HG03460 (cell line): ENCODE results near the gene SH3PXD2B.

Source experiments
- ATAC-seq: cut with Tn5 transposase; IDR thresholded peaks from one replicate; pipeline ENCODE4 v1.9.1; 2021; ENCODE audit not compliant: unreplicated experiment

The SH3PXD2B gene

DNA sequence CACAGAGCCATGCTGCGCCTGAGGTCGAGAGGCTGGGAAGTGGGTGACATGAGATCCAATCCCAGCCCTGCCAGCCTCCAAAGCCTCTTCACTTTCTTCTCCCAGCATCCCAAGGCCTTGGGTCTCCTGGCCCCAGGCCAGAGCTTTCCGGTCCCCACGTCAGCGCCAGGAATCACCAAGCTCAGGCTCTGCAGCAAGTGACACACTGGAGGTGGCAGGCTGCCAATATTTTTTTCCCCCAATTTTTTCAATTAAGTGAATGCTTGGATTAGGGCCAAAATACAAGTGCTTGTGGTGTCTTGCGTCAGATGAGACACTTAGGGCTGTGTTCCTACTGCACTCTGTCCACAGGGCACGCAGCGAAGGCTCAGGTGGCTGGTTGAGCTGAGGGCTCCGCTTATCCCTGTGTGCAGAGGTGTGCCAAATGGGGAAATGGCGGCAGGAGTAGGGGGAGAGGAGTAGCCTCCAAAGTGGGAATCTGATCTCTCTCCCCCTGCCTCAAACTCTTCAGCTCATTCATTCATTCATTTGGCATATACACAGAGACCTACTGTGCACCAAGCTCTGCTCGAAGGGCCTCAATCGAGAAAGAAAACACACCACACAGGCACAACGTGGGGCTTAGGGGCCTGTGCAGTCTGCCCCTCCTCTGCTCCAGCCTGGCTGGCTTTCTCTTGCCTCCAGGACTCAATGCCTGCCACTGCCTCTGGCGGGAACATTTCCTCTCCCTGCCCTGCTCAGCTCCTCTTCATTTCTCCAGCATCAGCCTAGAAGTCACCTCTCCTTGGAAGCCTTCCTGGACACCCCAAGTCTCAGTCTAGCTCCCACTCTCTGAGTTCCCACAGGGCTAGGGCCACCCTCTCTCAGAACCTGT lies 16.6 kb downstream of the SH3PXD2B start:
- ATAC-seq, result no peak

- no peak for ATAC-seq
Observed at GRCh38 chr5:172436879-172437369, 17.4 kb downstream of the SH3PXD2B start.

GRCh38 chr5:172436078-172436878 lies 18.0 kb downstream of the SH3PXD2B start:
- no peak for ATAC-seq

DNA sequence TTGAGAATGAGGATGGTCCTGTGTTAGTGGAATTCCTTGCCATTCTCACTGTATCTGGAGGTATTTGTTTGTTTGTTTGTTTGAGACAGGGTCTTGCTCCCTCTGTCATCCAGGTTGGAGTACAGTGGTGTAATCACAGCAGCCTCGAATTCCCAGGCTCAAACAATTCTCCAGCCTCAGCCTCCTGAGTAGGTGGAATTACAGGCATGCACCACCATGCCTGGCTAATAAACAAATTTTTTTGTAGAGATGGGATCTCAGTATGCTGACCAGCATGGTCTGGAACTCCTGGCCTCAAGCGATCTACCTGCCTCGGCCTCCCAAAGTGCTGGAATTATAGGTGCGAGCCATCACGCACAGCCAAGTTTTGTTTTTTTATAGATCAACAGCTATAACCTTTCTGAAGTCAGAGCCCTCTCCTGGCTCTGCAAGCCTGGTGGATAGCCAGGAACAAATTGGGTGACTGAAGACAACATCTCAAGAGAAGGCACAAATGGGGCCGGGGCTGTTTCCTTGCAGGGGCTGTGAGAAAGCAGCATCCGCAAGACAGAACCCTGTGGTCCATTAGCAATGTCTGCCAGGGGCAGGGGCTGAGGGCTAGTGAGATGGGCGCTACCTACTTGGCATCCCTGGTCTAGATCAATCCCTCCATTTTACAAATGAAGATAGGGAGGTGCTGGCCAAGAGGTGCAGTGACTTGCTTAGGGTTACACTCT lies 18.8 kb downstream of the SH3PXD2B start:
- ATAC-seq, result no peak

GRCh38 chr5:172434251-172434650 lies 20.1 kb downstream of the SH3PXD2B start:
- ATAC-seq, result no peak

DNA sequence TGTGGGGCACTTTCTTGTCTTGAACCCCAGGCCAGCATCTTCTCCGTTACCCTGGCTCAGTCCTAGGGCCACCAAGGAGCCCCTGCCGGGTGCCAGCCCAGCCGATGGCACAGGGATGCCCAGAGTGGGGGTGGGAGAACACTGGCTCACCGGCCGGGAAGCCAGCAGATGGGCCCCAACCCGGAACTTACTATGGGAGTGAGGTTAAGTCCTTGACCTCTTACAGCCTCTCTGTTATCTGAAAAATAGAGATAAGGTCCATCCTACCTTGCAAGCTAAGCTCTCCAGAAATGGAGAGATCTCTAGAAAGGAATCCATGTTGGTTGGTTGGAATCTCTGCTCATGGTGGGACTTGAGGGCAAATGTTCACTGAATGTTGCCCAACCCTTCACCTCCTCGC lies 20.8 kb downstream of the SH3PXD2B start:
- ATAC-seq, result no peak

- no peak for ATAC-seq
Observed at GRCh38 chr5:172433071-172433470, 21.3 kb downstream of the SH3PXD2B start.

- ATAC-seq, result no peak
Observed at GRCh38 chr5:172430354-172430753, 24.0 kb downstream of the SH3PXD2B start.

DNA sequence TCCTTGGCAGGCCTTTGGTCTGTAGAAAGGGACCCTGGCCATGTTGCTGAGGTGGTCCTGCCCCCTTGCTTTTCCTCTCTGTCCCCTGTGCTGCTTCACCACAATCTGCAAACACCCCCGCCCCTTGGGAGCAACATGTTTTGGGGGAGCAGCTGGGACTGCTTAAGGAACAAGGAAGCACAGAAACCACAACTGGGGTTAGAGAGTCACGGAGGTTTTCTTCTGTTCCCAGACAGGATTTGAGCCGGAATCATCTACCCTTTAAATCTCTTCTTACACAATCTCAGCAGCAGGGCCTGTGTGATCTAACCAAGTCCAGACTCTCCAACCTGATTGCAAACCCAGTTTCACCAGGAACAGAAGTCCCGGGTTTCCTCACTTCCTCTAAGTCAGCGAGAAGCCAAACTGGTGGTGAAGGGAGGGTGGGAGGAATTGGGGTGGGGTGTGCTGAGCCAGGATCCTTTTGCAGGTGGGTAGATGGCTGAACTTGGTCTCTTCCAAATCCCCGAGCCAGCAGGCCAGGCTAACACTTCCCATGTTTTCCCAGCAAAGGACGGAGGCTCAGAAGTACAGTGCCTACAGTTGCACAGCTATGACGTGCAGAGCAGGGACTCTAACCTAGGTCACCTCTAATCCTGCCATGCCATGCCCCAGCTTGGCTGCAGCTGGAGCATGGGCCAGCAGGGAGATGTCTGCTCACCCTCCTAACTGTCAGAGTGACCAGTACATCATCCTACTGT lies 25.0 kb downstream of the SH3PXD2B start:
- ATAC-seq, result no peak

GRCh38 chr5:172428224-172429166 lies 25.8 kb downstream of the SH3PXD2B start:
- ATAC-seq, result no peak

- no peak for ATAC-seq
Observed at GRCh38 chr5:172427202-172427601, 27.1 kb downstream of the SH3PXD2B start.

DNA sequence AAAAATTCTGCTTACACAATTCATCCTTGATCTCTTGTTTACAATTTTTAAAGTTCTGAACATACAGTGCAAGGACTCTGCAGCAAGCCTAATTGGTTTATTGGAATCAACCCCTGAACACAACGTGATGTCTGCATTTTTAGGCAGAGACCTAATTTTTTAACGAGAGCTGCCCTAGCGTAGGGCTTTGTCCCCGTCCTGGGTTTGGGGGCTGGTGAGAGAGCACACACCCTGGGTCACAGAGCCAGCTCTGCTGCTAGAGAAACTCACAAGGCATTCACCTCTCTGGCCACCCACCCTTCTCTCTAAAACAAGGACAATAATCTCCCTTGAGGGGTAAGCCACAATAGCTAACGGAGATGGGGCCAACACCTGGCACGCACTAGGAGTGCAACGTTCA lies 28.2 kb downstream of the SH3PXD2B start:
- no peak for ATAC-seq

GRCh38 chr5:172425402-172425801 lies 28.9 kb downstream of the SH3PXD2B start:
- ATAC-seq, result no peak

DNA sequence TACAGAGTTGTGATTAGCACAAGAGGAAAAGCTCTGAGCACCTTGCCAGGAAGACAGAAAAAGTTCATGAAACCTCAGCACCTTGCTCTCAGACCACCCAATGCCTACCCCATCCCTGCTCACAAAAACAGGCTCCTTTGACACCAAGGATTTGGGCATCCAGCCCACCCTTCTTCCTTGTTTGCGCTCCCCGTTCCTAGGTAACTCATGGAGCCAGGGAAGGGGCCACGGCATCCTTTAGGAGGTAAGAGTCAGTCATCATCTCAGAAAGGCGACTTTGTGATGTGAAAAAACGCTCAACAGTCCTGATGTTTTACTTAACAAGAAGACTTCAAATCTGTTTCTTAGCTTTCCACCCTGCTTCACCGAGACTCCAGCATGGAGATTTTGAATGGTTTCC lies 29.5 kb downstream of the SH3PXD2B start:
- ATAC-seq, result no peak

GRCh38 chr5:172424111-172424490 lies 30.2 kb downstream of the SH3PXD2B start:
- no peak for ATAC-seq

- ATAC-seq, result no peak
Observed at GRCh38 chr5:172423379-172424110, 30.8 kb downstream of the SH3PXD2B start.

GRCh38 chr5:172422255-172422654 lies 32.1 kb downstream of the SH3PXD2B start:
- no peak for ATAC-seq

- ATAC-seq, result no peak
Observed at GRCh38 chr5:172421020-172421419, 33.3 kb downstream of the SH3PXD2B start.
